Measurements from ENCODE around the gene ARHGAP42.

DNA sequence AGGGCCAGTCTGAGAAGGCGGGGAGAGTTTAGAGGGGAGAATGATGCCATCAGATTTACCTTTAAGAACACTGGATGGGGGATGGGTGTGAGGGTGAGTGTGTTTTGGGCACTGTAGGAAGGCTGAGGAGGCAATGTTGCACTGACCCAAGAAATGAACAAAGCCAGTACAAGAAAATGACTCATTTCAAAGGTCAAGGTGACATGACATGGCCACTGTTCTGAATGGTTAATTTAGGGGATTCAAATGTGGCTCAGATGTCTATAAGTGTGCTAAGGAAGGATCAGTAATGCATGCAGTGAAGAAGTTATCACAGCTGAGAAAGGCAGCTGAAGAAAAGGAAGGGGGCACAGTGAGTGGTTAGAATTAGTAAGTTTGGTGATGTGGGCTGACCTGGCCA, 312.7 kb downstream of the ARHGAP42 start:
- TF ChIP-seq, protein P1, sequence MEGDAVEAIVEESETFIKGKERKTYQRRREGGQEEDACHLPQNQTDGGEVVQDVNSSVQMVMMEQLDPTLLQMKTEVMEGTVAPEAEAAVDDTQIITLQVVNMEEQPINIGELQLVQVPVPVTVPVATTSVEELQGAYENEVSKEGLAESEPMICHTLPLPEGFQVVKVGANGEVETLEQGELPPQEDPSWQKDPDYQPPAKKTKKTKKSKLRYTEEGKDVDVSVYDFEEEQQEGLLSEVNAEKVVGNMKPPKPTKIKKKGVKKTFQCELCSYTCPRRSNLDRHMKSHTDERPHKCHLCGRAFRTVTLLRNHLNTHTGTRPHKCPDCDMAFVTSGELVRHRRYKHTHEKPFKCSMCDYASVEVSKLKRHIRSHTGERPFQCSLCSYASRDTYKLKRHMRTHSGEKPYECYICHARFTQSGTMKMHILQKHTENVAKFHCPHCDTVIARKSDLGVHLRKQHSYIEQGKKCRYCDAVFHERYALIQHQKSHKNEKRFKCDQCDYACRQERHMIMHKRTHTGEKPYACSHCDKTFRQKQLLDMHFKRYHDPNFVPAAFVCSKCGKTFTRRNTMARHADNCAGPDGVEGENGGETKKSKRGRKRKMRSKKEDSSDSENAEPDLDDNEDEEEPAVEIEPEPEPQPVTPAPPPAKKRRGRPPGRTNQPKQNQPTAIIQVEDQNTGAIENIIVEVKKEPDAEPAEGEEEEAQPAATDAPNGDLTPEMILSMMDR (IDR thresholded peaks at IDR 0.05), result no peak
- TF ChIP-seq POLR2A (IDR thresholded peaks at IDR 0.05), result no peak
